ENCODE results near the gene RPS6KA2.

Gene RPS6KA2

GRCh38 chr6:166570929-166571713, 55.9 kb downstream of the RPS6KA2 start:
- no peak overlapping the region for H3K27ac ChIP-seq
- TF ChIP-seq, protein P1, sequence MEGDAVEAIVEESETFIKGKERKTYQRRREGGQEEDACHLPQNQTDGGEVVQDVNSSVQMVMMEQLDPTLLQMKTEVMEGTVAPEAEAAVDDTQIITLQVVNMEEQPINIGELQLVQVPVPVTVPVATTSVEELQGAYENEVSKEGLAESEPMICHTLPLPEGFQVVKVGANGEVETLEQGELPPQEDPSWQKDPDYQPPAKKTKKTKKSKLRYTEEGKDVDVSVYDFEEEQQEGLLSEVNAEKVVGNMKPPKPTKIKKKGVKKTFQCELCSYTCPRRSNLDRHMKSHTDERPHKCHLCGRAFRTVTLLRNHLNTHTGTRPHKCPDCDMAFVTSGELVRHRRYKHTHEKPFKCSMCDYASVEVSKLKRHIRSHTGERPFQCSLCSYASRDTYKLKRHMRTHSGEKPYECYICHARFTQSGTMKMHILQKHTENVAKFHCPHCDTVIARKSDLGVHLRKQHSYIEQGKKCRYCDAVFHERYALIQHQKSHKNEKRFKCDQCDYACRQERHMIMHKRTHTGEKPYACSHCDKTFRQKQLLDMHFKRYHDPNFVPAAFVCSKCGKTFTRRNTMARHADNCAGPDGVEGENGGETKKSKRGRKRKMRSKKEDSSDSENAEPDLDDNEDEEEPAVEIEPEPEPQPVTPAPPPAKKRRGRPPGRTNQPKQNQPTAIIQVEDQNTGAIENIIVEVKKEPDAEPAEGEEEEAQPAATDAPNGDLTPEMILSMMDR (conservative IDR thresholded peaks at IDR 0.05) = no peak
- TF ChIP-seq ZFX (IDR thresholded peaks at IDR 0.05) = no peak

DNA sequence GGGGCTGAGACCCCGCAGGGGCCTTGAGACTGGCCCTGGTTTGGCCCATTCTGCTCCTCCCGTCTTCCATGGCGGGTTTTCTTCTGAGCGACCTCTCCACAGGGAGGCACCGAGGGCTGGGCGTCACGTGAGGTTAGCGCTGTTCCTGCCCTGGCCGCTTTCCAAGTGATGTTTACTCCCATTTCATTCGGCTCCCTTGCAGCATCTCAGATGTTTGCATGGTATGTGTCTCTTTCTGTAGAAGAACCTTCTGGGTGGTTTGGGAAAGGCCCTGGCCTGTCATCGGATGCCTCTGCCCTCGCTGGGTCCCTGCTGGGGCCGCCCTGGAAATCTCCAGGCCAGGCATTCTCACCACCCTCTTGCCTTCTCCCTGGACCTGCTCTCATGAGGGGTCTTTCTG, 57.8 kb downstream of the RPS6KA2 start:
- H3K27ac ChIP-seq = no peak overlapping the region
- TF ChIP-seq, protein P1 (conservative IDR thresholded peaks at IDR 0.05) = no peak
- no peak for TF ChIP-seq ZFX (IDR thresholded peaks at IDR 0.05)

DNA sequence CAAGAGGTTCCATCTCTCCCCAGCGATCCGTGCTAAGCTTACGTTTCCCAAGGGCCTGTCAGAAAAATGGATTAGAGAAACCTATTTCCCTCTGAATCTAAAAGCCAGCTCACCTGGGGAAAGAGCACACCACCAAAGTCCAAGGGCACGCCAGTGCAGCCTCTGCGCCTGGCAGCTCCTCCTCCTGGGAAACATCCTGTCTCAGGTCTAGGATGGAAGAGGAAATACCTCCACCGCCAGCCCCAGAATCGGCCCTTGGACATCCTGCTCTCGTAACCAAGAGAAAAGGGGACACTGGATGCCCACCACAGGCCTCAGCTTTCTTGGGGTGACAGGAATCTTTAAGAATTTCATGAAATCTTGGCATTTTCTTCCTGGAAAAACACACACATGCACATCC, 59.2 kb downstream of the RPS6KA2 start:
- H3K27ac ChIP-seq = no peak overlapping the region

DNA sequence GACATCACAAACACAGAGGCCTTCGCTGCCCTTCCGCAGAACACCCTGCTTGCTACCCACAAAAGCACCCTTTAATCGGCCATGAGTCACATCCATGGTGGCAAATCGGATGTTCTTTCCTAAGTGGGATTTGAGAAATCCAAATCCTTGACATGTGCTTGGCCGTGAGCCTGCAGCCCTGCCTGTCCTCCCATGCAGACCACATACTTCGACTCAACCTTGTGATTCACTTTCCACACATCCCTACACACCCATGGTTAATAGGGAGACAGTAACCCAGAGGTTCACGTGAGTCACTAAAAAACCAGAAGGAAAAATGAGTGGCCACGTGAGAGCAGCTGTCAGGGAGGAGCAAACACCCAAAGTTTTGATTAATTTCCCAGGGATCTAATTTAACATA, 59.9 kb downstream of the RPS6KA2 start:
- no peak for TF ChIP-seq ZFX (IDR thresholded peaks at IDR 0.05)
- TF ChIP-seq, protein P1 (conservative IDR thresholded peaks at IDR 0.05) = no peak

More for the DNA sequence above, 59.2 kb downstream of the RPS6KA2 start:
- TF ChIP-seq, protein P1 (conservative IDR thresholded peaks at IDR 0.05) = no peak
- TF ChIP-seq ZFX (IDR thresholded peaks at IDR 0.05) = no peak

GRCh38 chr6:166566026-166567011, 60.7 kb downstream of the RPS6KA2 start:
- no peak overlapping the region for H3K27ac ChIP-seq
- no peak for TF ChIP-seq ZFX (IDR thresholded peaks at IDR 0.05)
- TF ChIP-seq, protein P1 (conservative IDR thresholded peaks at IDR 0.05) = no peak

More for the DNA sequence above, 59.9 kb downstream of the RPS6KA2 start:
- H3K27ac ChIP-seq = no peak overlapping the region

DNA sequence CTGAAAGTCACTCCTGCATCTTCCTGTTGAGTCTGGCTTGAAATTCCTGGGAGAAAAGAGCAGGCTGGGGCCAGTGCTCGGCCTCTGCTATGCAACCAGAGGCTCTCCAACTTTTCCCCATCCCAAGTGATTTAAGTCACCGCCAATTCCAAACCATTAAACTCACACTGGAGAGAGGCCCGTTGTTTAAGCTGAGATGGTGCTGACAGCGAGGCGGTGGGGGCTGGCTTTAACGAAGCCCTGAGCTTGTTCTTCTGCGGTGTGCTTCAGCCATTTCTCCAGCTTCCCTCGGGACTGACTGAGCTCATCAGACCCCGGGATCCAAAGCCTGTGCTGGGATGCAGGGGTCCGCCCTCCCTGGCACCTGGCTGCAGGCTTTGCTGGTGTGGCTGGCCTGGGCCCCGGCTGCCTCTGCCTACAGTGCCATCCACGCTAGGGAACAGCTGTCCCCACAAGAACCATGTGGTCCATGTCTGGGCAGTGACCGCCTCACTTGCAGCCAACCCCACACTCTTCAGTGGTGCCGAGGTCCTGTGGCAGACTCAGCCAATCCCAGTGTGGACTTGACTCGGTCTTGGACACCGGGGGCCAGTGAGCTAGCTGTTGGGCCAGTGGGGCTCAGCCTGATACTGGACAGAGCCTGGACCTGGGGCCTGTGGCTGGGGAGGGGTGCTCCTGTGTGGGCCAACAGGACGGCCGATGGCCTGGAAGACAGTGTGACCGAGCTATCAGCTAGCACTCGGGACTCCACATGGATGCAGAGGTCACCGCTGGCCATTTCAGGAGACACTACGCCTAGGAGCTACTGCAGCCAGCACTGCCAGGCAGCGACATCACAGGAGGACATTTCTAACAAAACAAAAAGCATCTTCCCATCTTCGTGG, 61.7 kb downstream of the RPS6KA2 start:
- no peak overlapping the region for H3K27ac ChIP-seq
- no peak for TF ChIP-seq ZFX (IDR thresholded peaks at IDR 0.05)
- TF ChIP-seq, protein P1 (conservative IDR thresholded peaks at IDR 0.05) = no peak

Measured in C4-2B (cell line).